GM21515 (cell line): ENCODE results near the gene FLRT3.

Source experiments
- ATAC-seq: cut with Tn5 transposase; IDR thresholded peaks from one replicate; pipeline ENCODE4 v1.9.1; 2021; ENCODE audit not compliant: unreplicated experiment

Gene FLRT3

DNA sequence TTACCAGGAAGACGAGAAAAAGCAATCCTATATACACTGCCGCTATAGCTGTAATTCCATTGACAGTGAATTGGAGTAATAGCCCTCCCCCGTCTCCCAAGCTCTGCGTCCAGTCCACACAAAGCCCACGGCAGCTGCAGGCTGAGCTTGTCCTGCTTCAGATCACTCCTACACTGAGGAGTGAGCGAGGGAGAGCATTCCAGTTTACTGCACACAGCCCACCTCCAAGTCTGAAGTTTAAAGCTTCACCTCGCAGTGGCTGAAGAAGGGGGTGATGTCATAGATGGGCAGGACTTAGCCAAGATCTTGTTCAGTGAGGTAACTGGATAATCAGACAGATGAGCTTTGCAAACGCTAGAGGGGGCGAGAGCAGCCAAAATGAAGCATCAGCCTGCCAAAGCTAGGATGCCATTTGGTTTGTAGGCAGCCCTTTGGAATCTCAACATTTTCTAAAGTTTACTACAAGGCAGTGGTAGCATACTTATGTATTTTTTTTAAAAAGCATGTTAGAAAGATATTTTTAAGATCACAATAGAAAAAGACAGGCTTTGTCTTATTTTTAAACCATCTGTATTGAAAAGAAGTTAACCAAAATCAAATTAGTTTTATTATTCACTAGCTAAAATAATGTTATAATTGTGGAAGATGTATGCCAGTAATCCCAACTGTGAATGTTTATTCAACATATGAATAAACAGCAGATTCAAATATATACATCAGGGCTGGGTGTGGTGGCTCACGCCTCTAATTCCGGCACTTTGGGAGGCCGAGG lies at the start of gene FLRT3:
TSS of gene FLRT3 (minus strand) at position 213 of the 772 bp plus-strand sequence. CDS start 10,106 bp downstream, outside the sequence.
- peak; percentile 96 for ATAC-seq

DNA sequence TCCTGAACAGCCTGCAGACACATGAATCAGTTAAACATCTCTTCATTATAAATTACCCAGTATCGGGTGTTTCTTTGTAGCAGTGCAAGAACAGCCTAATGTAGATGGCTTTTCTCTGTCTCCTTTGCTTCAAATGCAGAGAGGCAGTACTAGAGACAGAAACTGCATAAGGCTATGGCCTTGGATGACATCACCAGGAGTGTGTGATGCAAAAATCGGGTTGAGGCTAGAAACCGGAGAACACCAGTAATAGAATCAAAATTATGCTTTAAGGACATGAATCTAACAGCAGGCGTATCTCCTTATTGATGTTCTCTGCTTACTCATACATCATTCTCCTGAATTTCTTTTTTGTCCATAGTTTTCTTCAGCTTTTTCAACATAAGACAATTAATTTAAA lies 49.3 kb upstream of the FLRT3 start:
- no peak for ATAC-seq

DNA sequence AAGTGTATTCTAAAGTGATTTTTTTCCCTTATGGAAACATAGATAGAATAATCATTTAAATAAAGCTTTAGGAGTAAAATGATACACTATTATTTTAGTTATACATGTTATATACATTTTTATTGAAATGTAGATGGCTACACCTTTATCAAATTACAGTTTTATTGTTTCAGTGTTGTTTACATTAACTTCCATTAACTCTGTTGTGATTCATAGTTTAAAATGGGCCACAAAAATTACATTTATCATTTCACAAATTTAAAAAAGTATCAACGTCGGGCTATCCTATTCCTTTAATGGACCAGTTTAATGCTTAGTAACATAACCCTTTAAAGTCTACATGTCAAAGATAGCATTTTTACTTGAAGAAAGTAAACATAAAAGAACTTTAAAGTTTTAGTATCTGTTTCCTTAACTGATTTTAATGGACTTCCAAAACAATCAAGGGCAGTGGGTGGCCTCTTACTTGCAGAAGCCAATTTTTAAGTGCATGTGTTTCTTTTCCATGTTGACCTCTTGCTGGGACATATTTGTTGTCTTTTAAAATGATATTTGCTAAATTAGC lies 47.8 kb upstream of the FLRT3 start:
- no peak for ATAC-seq

DNA sequence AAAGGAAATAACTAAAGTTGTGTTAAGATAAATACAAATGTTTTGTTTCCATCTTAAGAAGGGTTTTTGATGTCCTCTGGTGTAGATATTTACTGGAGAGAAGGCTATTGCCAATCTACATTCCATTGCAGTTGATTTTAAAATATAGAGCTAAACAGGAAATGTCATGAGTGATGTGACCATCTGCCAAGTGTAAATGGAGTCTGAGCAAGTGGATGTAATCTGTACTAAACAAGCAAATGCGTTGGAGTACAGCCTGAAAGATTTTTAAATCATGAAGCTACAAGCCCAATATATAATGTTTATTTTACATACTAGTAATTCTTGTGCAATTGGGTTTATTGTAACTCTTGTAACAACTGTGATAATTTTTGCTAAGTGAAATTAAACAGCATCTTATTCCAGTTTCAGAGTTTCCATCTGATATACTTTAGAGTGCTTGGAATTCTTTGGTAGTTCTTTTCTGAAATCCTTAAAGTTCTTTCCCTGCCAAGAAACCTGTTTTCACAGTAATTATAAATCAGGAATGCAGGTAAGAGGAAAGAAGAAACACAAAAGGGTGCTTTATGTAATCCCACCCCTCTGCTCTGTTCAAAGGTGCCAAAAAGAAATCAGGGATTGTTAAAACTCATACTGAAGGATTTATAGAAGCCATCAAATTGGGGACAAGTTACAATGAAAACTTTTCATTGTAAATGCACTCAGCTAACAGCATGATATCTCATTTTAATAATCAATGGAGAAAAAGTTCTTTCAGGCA lies 47.2 kb upstream of the FLRT3 start:
- no peak for ATAC-seq

DNA sequence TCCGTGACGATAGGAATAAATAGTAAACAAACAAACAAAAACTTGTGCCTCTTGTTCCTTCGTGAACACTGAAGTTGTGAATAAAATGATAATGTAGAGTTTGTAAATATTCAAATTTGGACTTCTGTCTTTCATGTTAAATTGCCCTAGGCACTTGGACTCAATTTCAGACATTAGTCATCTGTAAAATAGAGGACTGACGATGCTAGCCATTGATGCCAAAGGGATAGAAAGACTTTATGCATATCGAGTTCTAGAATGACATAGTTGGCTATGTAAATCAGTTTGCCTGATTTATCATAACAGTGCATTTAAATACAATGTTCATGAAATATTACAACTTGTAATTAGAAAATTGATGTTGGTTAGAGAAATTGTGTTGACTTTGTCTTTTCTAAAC lies 45.9 kb upstream of the FLRT3 start:
- ATAC-seq = no peak

DNA sequence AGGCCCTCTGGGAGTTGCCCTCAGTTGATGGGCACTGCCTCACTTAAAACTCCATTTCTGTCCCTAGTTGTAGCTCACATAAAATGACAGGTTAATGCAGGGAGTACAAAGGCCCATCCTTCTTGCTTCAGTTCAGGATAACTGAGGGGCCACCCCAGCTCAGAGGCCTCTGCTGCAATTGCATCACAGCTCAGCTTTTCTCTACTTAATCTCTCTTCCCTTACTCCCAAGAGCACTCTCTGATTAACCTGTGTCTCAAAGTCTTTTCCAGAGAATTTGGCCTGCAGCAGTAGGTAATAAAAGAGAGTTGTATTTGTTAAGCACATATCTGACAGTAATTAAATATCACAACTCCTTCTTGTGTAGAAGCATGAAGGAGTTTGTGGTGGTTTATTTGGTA lies 40.9 kb upstream of the FLRT3 start:
- no peak for ATAC-seq

DNA sequence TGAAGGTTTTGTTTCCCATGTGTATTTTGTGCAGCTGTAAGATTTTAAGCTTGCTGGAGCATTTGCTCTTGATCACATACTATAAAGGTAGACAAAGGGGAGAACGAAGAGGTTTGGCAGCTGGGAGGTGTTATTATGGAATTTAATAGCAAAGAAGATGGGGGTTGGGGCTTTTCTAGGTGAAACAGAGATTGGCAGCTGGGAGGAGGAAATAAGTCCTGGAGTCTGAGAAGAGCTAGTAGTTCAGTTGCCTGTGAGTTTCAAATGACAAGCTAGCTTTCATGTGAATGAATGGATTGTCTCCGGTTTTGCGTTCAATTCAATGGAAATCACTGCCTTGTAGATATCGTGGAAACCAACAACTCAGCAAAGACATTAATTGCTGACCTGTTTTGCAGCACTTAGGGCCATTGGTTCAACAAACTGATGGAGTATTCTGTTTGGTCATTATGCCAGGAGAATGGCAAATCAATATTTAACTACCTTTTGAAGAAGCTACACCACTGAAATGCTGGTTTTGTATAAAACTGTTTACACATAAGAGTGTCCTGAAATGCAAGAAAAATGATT lies 38.1 kb upstream of the FLRT3 start:
- ATAC-seq = no peak

DNA sequence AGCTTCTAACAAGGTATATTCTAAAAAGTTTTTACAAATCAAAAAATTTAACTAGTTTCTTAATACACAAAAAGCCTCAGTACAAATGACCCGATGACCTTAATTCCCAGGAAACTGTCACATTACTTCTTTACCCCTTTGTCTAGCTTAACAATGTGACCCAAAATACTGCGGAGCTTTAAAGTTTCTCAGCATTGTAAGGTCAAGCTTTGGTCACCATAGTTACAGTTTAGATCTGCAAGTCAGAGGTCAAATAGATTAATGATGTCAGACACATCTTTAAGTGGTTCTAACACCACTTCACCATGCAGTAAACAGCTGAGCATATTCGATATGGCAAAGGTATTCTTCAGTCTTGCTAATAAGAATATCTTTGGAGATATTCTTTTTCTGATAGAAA lies 36.8 kb upstream of the FLRT3 start:
- ATAC-seq = no peak

DNA sequence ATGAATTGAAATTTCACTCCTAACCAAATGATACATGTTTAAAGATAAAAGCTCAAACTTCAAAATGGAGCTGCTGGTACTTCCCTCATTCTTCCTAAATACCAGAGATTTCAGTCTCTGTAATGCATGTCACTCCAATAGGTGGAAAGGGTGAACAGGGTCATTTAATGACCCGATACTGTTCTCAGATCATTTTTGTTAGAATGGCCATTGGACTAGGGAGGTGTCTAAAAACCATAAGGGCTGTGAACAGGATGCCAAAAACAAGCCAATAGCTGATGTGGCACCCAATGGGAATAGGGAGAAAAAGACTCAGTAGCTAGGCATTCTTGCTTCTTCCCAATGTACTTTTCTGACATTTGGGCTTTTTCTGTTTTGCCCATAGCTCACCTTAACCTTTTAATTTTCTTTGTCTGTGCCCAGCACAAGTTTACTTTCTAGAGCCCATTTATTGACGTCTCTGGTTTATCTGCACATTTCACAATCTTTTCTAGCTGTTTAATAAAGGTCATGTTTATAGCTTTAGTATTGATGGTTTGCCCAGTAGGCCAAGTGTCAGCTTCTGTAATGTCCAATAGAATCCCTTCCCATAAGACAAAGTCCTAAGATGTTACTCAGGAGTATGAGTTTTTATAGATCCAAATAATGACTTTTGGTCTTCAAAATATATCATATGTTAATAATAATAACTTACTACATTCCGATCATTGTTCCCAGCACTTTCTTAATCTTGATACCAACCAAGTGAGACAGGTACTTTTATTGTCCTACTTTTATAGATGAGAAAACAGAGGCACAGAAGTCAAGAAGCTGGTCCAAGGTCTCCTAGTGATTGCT lies 24.3 kb upstream of the FLRT3 start:
- ATAC-seq = no peak

DNA sequence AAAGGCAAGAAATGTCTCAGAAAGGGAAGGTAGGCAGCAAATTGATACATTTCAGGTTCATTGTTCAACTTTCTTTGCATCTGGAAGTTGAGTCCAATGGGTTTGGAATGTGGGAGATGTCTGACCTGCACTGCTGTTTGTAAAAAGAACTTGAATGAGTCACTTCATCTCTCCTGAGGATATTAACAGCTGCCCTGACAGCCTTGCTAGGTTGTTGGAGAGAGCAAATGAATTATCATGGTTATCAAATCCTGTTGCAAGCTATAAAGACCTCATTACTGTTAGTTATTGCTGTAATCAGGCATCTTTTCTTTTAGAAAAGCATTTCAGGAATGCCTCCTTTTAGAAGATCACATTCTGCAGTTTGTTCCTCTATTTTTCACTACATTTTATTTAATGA lies 23.0 kb upstream of the FLRT3 start:
- ATAC-seq = no peak

DNA sequence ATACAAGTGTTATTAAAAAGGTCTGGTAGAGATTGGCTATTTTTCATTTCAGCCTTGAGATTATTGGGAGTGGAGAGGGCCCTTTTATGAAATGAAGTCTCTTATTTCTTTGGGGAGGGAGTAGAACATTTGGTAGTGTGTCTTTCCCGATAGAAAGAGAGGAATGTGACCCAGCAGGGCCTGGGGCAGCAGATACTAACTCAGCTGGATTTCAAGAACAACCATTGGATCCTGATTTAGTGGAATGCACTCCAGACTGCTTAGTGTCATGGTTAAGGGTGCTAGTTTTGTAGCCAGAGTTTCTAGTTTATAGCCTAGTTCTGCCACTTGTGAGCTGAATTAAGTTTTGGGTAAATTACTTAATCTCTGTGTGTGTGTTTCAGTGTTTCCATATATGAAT lies 18.4 kb upstream of the FLRT3 start:
- no peak for ATAC-seq

DNA sequence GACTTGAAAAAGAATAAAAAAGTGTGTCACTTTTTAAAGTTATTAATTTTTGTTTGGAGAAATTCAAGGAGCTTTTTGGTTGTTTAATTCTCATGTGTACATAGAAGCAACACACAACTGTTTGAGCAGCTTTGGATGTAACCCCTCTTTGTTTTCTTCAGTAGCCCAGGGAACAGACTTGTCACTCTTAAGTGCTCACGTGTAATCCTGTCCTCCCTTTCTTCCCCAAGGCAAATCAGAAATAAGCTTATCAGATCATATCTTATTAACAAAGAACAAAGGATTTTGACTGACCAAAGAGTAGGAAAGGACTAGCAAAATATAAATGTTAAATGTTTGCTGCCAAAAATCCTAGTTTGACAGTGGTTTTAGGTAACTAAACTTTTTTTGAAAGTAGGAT lies 7.3 kb upstream of the FLRT3 start:
- ATAC-seq = no peak

DNA sequence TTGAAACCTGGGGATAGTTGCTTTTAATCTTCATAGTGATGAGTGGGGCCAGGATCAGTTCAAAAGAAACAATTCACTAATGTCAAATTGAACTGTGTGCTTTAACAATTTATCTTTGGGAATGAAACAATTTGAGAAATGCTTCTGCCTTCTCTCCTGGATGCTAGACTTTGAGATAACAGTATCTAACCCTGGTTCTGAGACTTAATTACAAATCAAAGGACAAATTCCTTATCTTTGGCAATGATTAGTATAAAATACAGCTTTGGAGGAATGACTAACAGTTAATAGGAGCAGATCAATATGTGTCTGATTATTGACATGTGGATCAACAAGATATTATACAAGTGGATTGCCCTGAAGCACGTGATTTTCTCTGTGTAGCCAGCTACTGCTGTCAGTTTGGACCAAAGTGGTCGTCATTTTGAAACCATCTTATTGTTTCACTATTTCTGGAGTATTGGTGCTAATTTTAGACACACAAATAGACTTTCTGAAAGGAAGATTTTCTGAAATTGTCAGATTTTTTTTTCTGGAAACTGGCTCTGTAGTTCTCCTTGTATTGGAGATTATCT lies 6.2 kb upstream of the FLRT3 start:
- no peak for ATAC-seq

DNA sequence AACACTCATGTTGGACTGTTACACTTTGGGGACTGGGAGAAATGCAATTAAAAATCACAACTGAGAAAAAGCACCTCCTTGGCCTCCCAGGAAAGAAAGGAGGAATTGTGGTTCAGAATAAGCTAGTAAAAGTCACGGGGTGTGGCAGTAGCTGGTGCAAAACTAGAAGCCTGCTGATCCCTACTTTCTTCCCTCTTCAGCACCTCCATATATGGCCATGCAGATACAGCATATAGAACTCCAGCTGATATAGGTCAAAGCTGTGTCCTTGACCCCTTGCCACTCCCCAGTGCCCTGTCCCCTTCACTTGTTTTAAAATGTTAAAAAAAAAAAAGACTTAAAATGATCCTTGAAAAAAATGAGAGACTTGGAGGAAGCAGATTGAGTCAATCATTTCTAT lies 5.5 kb upstream of the FLRT3 start:
- no peak for ATAC-seq

DNA sequence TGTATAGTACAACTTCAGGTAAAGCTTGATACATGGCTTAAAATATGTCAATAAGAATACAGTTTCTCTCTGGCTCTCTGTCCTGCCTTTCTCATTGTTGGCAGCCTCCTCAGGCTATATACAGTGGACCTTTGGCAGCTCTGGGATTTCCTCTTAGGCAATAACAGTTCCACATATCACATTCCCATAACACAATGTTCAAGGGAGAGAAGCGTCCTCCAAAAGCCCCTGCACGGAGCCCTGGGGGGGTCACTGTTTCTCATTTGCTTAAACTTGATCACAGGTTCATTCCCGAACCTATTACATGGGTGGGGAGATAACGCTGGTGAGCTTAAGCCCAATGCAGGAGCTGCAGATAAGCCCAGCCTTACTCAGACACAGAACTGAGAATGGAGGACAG lies 4.4 kb upstream of the FLRT3 start:
- no peak for ATAC-seq

DNA sequence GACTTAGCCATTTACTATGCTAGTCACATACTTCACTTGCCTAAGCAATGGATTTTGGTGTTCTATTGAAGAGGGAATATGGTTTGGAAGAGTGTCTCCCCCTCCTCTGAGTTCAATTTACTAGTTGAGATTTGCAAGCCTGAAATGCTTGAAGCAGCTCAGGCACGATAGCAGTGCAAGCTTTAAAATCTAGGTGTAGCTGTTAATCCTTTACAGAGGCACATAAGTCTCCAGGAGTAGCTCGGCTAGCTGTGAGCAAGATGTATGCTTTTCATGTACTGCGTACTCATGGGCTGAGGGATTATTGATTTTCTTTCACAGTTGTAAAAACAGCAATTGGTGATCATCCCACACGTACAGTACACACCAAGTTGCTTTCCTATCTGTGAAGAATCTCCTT lies 726 bp downstream of the FLRT3 start:
- no peak for ATAC-seq

DNA sequence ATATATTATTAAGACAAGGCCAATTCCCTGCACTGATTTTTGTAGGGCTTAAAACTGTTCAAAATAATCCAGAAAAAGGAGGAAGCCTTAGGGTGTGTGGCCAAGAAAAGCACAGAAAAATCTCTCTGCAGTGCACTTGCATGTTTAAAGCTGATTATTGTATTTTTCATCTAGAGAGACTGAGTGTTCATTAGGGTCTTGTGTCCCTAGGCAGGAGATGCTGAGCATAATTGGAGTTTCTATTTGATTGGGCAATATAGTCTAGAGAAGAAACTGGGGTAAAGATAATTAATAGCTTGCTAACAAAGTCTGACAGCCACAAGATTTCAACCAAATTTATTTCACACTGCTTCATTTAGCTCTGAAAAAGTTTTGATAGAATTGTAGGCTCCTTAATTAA lies 2.4 kb downstream of the FLRT3 start:
- ATAC-seq = no peak

DNA sequence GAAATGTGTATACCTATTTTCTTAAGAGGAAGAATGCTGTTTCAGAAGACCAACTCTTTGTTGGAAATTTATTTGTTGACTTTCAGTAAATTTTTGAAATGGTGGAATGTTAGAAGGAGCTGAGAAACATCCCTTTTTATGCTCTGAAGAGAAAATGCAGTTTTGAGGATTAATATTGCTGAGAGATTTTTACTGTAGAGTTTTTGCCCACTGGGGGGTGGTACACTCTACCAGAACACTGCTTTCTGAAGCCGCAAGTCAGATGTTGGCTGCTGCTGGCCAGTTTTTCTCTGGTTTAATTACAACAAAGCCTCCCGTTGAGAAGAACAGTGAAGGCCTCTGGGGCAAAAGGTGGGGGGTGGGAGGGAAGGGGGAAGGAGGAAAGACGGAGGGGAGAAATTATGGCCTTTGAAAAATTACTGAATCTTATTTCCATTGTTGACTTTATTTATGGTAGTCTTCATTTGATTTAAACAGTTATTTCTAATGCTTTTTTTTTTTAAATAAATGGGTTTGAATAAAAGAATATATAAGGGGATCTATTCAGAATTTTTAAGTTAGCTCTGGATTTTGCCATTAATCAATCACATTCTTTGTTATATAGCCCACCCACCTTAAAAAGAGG lies 3.0 kb downstream of the FLRT3 start:
- ATAC-seq = no peak

DNA sequence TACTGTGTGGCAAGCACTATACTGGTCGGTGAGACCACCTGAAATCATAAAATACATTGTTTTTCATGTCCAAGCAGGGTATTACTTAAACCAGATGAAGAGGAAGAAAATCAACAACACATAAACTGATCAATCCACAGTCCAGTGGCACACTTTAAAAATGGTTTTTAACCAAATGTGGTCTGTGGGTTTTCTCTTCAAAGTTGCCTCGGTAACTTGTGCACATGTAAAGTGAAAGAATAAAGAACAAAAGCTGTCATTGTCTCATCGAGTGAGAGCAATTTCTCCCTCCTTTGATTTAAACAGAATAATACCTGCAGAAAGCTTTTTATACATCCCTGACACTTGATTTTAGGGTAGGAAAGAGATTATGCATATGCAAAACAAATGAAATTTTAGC lies 3.7 kb downstream of the FLRT3 start:
- no peak for ATAC-seq

DNA sequence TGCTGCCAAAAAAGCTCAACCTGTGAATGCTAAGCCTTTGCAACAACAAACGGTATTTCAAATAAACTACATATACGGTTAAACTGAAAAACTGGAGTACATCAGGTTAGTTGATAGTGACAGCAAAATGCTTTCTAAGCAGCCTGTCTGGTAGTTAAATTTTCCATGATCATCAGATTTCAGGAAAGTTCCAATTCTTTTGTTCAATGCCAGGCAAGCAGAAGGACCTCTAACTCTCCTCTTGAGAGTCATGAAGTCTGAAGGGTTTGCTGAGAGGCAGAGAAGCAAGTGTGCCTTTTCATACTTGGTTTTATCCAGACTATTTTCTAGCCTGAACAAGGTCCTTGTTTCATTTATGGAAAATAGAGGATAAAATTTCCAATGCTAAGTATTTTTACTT lies 4.5 kb downstream of the FLRT3 start:
- ATAC-seq = no peak
